Measurements from ENCODE around the gene RGS13. TPM values are rescaled to one million over a fixed set of nuclear protein-coding genes. Genes with fewer than 3 reads are reported as not detected.

The RGS13 gene
- total RNA-seq, 1 donor from 2014 or later = not detected

DNA sequence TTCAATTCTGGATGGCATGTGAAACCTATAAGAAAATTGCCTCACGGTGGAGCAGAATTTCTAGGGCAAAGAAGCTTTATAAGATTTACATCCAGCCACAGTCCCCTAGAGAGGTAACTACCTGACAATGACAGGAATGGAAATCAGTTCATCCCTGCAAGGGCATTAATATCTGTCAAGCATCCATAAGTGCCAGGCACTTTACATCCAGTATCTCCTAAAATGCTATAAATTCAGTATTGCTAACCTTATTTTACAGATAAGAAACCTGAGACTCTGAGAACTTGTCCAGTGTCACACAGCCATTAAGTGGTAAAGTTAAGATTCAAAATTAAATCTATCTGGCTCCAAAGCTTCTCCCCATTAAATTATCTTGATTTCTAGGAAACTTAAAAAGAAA, 22.3 kb downstream of the RGS13 start:
- Mint-ChIP-seq H3K4me3 (ENCODE audit: low read depth) (no peak overlapping the region), H3K36me3 (ENCODE audit: insufficient read depth) (no peaks in the 10 kb centered on the region), H3K9me3 (ENCODE audit: low read depth) (peaks cover 8% of the 10 kb centered on the region), H3K27me3 (no peaks in the 10 kb centered on the region), H3K27ac (no peak overlapping the region), H3K4me1 (ENCODE audit: low read depth) (no peaks in the 10 kb centered on the region)
- TF ChIP-seq CTCF (IDR thresholded peaks at IDR 0.05; ENCODE audit: unreplicated experiment) = no peak
- no peak for DNase-seq (ENCODE audit: low spot score, unreplicated experiment)

DNA sequence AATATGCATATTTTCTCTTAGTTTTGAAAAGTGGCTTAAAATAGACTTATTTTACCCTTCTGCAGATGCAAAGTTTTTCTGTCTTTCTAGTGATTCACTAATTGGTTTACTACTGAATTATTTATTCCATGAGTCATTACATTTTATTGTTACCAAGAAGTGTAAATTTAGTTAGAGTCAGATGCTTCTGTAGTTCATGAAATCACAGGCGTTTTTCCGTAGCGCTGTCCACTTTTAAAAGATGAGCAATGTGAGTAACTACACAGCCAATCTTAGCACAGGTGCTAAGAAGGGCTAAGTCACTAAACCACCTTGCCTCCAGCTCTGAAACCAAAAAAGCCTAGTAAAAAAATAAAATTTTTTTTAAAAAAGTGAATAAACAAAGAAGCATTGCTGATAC, 24.7 kb downstream of the RGS13 start:
- Mint-ChIP-seq H3K27ac (no peak overlapping the region), H3K27me3 (no peaks in the 10 kb centered on the region), H3K4me1 (ENCODE audit: low read depth) (no peaks in the 10 kb centered on the region), H3K36me3 (ENCODE audit: insufficient read depth) (no peaks in the 10 kb centered on the region), H3K4me3 (ENCODE audit: low read depth) (no peak overlapping the region), H3K9me3 (ENCODE audit: low read depth) (peaks cover 16% of the 10 kb centered on the region)
- DNase-seq (ENCODE audit: low spot score, unreplicated experiment) = no peak
- TF ChIP-seq CTCF (IDR thresholded peaks at IDR 0.05; ENCODE audit: unreplicated experiment) = no peak

GRCh38 chr1:192668409-192668983, 32.5 kb downstream of the RGS13 start:
- TF ChIP-seq CTCF (IDR thresholded peaks at IDR 0.05; ENCODE audit: unreplicated experiment) = no peak
- H3K27me3 Mint-ChIP-seq = no peaks in the 10 kb centered on the region
- peaks cover 19% of the 10 kb centered on the region for H3K9me3 Mint-ChIP-seq (ENCODE audit: low read depth)
- H3K4me3 Mint-ChIP-seq (ENCODE audit: low read depth) = no peak overlapping the region
- H3K4me1 Mint-ChIP-seq (ENCODE audit: low read depth) = no peaks in the 10 kb centered on the region
- no peak for DNase-seq (ENCODE audit: low spot score, unreplicated experiment)
- no peaks in the 10 kb centered on the region for H3K36me3 Mint-ChIP-seq (ENCODE audit: insufficient read depth)
- H3K27ac Mint-ChIP-seq = no peak overlapping the region

GRCh38 chr1:192669174-192669573, 33.2 kb downstream of the RGS13 start:
- H3K36me3 Mint-ChIP-seq (ENCODE audit: insufficient read depth) = no peaks in the 10 kb centered on the region
- no peak overlapping the region for H3K4me3 Mint-ChIP-seq (ENCODE audit: low read depth)
- no peaks in the 10 kb centered on the region for H3K4me1 Mint-ChIP-seq (ENCODE audit: low read depth)
- no peaks in the 10 kb centered on the region for H3K27me3 Mint-ChIP-seq
- peaks cover 14% of the 10 kb centered on the region for H3K9me3 Mint-ChIP-seq (ENCODE audit: low read depth)
- no peak overlapping the region for H3K27ac Mint-ChIP-seq
- no peak for DNase-seq (ENCODE audit: low spot score, unreplicated experiment)
- TF ChIP-seq CTCF (IDR thresholded peaks at IDR 0.05; ENCODE audit: unreplicated experiment) = no peak

DNA sequence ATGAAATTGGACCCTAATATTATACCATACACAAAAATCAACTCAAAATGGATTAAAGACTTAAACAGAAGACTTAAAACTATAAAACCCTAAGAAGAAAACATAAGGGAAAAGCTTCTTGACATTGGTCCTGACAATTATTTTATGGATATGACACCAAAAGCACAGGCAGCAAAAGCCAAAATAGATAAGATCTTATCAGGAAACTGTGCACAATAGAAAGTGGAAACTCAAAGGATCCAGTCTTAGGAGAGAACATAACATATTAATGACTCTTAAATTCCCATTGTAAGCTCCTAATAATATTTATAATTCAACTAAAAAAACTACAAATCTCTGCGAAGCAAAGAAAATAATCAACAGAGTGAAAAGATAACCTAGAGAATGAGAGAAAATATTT, 39.8 kb downstream of the RGS13 start:
- H3K36me3 Mint-ChIP-seq (ENCODE audit: insufficient read depth) = no peaks in the 10 kb centered on the region
- no peaks in the 10 kb centered on the region for H3K27me3 Mint-ChIP-seq
- no peak overlapping the region for H3K4me3 Mint-ChIP-seq (ENCODE audit: low read depth)
- H3K4me1 Mint-ChIP-seq (ENCODE audit: low read depth) = peaks cover 3% of the 10 kb centered on the region
- no peak for TF ChIP-seq CTCF (IDR thresholded peaks at IDR 0.05; ENCODE audit: unreplicated experiment)
- no peak for DNase-seq (ENCODE audit: low spot score, unreplicated experiment)
- H3K9me3 Mint-ChIP-seq (ENCODE audit: low read depth) = no peaks in the 10 kb centered on the region
- no peak overlapping the region for H3K27ac Mint-ChIP-seq

All from progenitor cell of endocrine pancreas (in vitro differentiated cells).